ENCODE measurements around the gene LRIT1.
"Not testable (repeated sequence)": the region's sequence is repeated elsewhere in the genome, so short reads cannot be mapped to it uniquely, and the experiment has no call there.

LRIT1 gene, protein sequence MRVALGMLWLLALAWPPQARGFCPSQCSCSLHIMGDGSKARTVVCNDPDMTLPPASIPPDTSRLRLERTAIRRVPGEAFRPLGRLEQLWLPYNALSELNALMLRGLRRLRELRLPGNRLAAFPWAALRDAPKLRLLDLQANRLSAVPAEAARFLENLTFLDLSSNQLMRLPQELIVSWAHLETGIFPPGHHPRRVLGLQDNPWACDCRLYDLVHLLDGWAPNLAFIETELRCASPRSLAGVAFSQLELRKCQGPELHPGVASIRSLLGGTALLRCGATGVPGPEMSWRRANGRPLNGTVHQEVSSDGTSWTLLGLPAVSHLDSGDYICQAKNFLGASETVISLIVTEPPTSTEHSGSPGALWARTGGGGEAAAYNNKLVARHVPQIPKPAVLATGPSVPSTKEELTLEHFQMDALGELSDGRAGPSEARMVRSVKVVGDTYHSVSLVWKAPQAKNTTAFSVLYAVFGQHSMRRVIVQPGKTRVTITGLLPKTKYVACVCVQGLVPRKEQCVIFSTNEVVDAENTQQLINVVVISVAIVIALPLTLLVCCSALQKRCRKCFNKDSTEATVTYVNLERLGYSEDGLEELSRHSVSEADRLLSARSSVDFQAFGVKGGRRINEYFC

DNA sequence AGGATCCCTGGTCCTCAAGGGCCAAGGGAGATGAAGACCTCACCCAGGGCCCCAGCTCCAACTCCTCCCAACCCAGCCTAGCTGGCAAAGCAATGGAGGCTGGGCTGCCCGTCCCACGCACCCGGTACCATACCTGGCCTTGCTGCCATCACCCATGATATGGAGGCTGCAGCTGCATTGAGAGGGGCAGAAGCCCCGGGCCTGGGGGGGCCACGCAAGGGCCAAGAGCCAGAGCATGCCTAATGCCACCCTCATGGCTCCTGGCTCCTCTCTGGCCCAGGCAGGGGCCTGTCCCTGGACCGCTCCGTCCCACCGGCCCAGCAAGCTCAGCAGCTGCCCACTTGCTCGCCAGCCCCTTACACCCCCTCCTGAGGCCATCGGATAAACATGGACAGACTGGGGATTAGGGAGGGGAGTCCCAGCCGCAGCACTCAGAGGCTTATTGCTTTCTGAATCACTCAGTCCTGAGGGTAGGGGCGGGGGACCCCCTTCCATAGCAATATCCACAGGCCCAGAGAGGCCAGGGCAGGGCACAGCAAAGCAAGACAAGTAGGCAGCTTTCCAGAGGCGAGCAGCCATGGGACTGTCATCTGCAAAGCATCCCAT, at the start of gene LRIT1:
Gene LRIT1, minus strand, starts transcription at position 362 of the 606 bp plus-strand sequence. Its CDS starts 107 bp downstream, at position 255.
- DNase-seq (ENCODE audit: low spot score), result no peak

DNA sequence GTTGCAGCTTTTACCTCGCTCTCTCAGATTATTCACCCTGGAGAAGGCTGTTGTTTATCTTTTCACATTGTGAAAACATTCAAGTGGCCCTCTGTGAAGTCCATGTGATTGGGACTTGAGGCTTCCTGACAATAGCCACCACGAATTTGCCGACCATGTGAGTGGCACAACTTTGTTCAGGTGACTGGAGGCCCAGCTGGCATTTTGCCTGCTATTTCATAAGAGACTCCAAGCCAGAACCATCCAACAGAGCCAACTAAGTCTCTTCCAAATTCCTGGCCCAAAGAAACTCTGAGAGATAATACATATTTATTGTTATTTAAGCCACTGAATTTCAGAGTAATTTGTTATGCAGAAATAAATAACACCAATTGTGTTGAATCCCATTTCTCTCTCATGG, 48.9 kb upstream of the LRIT1 start:
- DNase-seq (ENCODE audit: low spot score), result no peak

DNA sequence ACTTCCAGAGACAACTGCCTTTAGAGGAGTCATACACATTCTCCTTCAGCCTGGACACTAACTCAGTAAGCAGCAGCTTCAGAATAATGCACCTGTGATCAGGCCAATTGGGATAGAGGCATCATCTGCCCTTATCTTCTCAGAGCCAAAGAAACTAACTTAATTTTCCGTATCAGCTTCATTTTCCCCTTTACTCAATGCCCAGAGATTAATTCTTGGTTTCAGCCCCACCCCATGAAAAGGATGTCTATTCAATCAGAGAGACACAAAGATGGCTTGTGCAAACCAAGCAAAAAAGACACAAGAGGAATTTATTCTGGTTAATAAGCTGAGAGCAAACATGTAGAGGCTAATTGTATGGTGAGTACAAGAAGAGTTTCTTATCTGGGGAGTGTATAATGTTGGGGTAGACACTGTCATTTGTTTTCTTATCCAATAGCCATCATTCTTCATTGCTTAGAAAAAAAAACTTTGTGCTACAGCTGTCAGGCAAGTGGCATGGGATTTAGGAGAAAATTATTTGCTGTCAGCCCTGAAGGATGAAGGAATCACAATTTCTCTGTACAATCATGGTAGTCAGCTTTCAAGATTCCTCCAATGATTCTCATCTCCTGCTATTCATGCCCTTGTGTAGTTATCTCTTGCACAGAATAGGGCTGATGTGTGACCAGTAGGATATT, 48.3 kb upstream of the LRIT1 start:
- no peak for DNase-seq (ENCODE audit: low spot score)

DNA sequence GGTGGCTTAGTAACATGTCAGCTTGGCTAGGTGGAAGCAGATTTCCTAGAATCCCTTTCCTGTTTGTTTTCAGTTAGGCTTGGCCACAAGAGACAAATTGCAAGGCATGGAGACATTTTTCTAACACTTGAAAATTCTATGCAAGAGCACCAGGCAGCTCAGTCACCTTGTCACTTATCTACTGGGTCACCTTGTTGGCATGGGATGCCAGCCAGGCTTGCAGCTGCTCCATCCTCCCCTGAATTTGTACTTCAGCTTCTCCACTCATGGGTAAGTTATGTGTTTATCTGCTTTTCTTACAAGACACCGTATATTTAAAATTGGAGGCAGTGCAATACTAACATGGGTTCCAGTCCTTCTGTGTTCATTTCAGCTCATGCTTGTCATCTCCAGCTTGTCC, 46.8 kb upstream of the LRIT1 start:
- DNase-seq (ENCODE audit: low spot score), result no peak

DNA sequence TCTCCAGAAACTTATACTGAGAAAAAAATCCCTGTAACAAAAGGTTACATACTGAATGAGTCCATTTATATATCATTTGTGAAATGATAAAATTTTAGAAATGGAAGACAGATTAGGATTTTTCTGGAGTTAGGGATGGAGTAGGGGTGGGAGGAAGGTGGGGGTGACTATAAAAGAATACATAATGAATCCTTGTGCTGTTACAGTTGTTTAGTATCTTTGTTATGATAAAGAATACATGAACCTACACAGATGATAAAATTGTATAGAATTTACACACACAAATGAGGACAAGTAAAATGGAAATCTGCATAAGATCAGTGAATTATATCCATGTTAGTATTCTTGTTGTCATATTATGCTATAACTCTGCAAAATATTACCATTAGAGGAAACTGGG, 45.3 kb upstream of the LRIT1 start:
- no peak for DNase-seq (ENCODE audit: low spot score)

DNA sequence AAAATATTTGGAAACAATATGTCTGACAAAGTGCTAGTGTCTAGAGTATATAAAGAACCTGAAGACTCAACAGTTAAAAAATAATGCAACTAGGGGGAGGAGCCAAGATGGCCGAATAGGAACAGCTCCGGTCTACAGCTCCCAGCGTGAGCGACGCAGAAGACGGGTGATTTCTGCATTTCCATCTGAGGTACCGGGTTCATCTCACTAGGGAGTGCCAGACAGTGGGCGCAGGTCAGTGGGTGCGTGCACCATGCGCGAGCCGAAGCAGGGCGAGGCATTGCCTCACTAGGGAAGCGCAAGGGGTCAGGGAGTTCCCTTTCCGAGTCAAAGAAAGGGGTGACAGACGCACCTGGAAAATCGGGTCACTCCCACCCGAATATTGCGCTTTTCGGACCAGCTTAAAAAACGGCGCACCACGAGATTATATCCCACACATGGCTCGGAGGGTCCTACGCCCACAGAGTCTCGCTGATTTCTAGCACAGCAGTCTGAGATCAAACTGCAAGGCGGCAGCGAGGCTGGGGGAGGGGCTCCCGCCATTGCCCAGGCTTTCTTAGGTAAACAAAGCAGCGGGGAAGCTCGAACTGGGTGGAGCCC, 38.6 kb upstream of the LRIT1 start:
- DNase-seq (ENCODE audit: low spot score), result not testable (repeated sequence)

DNA sequence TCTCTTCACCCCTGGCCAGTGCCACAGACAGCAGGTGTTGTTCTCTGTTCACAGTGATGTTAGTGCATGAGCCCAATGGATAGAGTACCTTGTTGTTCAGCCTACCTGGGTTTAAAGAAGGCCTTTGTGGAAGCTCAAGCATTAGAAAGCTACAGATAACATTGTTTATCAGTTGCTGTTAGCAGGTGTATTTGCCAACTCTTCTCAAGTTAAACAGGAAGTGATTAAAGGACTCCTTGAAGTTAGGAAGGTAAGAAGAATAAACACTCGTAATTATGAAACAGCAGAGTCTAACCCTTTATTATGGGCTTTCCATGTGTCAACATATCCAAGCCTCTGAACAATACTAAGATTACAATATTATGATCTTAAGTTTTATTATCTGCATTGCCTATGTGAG, 29.4 kb upstream of the LRIT1 start:
- no peak for DNase-seq (ENCODE audit: low spot score)

DNA sequence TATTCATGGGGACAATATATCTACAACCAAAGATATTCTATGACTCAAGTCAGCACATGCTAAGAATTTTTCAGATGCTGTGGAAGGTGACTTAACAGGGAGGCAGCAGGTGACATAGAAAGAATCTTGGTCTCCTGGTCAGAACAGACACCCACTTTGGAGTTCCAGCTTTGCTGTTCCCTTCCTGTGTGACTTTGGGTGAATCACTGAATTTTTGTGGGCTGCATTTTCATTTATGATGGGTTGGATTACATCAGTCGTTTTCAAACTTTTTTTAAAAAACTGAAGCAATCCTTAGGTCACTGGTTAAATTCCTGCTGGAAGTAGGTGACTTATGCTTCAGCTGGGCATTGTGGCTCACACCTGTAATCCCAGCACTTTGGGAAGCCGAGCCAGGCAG, 28.4 kb upstream of the LRIT1 start:
- no peak for DNase-seq (ENCODE audit: low spot score)

DNA sequence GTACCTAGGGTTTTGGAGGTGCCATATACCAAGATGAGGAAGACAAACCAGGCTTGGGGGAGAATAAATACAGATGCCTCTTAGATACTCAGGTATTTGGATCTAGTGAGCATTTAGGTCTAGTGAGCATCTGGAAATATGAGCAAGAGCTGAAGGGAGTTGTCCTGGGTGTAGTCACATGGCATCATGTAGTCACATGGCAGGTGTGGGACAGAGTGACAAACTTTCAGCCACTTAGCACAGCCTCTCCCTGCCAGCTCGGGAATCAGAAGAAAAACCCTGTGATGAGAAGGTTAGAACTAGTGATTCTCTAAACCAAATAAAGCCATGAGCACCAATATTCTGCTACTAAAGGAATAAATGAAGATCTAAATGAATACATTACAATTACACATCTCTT, 27.8 kb upstream of the LRIT1 start:
- no peak for DNase-seq (ENCODE audit: low spot score)

DNA sequence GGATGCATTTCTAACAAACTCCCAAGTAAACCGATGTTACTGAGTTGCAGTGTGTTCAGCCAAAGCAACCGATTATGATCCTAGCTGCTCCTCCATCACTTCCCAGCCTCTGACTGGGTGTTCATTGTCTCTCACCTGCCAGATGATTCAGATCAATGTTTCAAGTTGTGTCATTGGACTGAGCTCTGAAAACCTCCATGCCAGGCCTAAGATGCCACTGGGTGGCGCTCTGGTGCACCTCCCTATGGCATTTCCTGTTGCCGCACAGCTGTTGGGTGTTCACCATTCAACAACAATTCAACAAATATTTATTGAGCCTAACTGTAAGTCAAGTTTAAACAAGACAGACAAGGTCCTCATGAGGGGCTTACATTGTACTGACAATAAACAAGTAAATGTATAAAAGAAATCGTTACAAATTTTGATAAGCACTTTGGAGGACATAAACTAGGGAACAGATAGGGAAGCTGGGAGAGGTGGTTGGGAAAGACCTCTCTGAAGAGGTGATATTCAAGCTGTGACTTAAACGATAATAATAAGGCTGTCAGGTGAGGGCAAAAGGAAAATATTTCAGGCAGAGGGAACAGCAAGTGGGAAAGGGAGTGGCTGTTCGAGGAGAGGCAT, 26.3 kb upstream of the LRIT1 start:
- DNase-seq (ENCODE audit: low spot score), result peak; percentile 39

DNA sequence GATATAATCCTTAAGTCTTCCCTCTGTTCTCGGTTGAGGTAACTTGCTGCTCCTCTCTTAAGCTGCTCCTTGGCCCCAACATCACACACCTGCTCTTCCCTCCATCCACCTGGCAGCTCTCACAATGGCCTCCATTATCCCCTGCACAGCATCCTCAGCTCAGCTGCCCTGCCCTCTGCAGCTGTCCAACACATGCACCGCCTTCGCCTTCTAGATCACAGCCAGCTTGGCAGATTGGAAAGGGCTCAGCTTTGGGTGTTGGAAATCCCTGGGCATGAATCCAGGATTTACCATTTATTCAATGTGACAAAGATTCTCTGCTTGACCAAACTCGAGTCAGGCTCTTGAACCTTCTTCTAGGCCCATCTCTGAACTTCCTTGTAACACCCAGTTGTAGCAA, 24.1 kb upstream of the LRIT1 start:
- no peak for DNase-seq (ENCODE audit: low spot score)

DNA sequence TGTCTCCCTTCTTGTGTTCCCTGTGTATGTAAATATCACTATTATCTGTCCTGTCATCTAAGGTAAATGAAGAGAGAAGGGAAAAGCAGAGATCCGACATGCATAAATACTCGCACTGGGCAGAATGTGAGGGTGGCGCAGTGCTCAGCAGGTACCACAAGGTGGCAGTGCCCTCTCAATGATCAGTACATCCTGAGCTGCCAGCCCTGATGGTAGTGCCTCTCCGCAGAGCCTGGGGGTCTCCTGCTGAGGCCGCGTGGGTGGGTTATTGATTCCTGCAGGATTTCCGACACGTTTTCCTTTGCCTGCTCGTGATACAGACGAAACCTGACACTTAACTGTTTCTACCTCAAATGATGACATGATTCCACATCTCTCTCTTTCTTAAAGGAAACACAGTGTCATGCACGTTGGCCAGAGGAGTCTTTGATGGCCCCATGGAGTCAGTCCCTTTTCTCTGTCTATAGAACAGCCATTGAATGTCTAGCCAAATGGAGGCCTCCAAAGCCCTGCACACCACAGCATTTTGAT, 23.3 kb upstream of the LRIT1 start:
- peak; percentile 59 for DNase-seq (ENCODE audit: low spot score)

DNA sequence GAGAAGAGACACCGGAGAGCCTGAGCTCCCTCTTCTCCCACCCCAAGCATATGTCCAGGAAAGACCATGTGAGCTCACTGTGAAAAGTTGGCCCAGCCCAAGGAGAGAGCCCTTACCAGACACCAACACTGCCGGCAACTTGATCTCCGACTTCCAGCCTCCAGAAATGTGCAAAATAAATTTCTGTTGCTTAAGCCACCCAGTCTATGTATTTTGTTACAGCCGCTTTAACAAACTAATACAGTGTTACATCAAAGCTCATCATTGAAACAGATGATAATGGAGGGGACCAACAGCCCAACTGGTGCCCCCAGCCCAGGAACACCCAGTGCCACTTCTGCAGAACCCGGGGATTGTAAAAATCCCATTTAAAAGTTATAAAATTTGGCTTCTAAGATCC, 22.4 kb upstream of the LRIT1 start:
- no peak for DNase-seq (ENCODE audit: low spot score)

DNA sequence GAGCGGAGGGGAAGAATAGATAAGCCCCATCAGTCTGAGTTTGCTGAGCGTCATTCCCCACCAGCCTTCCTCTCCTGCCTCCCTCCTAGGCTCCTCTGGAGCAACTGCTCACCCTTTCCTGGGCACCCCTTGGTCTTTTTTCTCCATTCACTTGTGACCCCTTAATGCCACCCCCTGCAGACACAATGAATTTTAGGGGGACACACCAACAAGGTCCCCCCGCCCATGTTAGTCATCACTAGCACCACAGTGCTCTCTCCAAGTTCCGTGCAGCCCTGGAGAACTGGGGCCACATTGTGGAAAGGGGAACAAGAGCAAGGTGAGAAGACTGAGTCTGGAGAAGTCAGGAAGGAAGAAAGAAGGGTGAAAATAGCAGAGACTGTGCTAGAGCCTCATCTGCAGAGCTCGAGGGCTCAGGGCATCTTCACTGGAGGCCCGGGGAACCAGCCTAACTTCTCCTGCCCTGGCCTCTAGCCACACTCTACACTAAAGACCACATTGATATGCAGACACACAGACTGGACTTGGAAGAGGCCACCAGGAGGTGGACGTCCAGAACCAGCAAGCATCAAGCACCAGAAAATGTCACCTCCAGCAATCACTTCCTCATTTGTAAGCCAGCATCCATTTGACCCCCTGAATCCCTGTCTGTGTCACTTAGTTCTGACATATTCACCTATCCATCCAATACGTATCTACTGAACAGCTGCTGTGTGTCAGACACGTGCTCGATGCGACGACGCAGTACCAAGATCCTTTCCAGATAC, 21.0 kb upstream of the LRIT1 start:
- DNase-seq (ENCODE audit: low spot score), result no peak

DNA sequence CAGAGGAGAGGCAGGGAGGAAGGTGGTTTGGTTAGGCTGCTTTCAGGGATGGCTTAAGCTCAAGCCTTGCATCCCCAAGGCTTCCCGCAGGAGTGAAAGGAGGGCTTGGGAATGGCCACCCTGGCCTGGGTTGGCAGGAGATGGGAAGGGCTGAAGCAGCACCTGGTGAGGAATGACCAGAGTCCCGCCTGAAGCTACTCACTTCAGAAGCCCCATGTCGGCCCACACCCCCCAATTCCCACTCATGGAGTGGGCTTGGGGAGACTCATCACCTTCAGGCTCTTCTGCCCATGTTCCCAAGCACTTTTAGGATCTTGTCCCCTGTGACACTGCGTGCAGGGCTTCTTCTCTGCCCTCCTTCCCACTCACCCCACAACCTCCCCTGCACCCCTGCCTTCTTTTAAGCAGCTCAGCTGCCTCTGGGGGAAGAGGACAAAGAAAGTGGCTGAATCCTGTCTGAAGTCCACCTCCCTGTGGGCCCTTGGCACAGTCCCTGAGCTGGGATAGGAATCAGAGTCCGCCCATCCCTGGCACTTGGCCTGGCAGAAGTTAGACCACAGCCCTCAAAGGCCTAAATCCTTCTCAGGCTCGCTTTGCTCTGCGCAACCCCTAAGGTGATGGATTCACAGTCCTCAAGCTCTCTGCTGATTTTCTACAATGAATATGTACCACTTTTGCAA, 20.0 kb upstream of the LRIT1 start:
- no peak for DNase-seq (ENCODE audit: low spot score)

DNA sequence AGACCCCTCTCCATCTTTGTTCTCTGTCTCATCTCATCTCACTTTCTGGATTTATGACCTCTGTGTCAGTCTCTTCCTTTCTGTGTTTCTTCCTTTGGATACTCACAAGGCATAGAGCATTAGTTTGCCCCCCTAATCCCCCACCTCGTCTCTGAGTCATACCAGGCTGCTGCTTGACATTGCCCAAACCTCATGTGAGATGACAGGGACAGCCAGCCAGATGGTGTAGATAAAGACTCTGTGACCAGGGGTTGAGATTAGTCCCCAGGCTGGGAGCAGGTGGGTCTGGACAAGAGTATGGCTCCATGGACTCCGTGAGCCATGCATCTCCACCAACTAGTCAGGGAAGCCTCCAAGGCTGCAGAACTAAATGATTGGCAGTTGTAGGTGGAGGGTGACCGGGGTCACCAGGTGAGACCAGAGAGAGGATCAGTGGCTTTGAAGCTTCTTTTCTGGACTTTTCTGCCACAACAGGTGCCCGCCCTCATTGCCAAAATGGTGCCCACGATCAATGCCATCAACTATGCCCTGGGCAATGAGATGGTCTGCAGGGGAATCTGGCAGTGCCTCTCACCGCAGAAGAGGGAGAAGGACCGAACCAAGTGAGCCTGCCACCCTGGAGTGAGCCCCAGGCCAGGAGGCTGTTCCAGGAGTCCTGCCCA, 16.8 kb upstream of the LRIT1 start:
- no peak for DNase-seq (ENCODE audit: low spot score)

DNA sequence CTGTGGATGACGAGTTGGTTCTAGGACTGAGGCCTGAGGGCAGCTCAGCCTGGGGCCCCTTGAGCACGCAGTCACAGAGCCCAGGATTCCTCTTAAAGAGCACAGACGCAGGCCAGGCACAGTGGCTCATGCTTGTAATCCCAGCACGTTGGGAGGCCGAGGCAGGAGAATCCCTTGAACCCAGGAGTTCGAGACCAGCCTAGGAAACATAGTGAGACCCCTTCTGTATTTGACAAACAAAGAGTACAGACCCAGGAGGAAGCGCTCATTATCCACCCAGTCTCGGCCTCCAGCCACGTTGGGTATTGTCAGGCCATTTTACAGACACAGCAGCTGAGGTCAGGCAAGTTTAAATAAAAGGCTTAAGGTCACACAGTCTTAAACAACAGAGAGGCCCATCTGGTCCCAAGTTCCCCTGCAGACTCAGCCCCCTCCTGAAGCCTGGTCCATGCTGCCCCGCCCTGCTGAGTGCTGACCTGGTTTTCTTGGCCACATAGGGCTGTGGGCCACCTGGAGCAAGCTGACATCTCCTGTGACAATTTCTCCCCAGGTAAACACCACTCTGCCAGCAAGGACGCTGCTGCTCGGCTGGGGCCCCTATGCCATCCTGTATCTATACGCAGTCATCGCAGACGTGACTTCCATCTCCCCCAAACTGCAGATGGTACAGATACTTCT, 16.1 kb upstream of the LRIT1 start:
- DNase-seq (ENCODE audit: low spot score), result no peak

DNA sequence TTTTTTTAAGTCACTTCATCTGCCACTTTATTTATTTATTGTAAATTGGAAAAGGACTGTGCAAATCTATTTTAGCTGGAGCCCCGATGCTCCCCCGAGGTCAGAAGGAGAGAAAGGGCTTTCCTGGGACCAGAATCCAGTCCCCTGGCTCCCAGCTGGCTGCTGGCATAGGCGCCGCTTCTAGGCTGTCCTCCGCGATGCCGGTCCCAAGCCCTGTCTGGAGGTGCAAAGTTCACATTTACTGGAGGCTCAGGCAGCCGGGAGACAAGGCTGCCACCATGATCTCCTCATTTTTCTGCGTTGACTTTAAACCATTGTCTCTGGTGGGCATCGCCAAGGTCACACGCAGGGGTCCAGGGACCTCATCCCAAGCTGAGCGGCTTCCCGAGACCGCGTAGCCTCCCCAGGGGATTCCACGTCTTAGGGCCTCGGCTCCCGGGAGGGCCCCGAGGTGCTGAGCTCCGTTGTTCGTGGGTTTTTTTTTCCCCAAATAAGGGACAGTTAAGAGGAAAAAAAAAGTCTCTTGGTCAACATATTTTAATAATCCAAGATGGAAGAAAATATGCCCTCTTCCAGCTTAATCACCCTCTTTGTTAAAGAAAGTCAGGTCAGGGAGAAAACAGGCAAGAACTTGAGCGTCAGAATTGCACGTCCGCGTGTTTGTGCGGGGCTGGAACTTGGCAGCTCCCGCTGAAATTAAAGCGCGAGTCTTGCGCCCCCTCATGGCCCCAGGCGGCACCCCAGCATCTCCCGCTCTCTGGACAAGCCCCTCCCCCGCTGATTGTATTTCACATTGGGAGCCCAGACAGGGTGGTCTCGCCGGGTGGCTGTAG, 15.4 kb upstream of the LRIT1 start:
- DNase-seq (ENCODE audit: low spot score), result peak; percentile 50
